DMS153 (cell line): ENCODE data around the gene FOXP1.

ENCODE experiments used
- DNase-seq: peaks from one replicate; lab custom pipeline; 2025; lab: John Stamatoyannopoulos, UW

The FOXP1 gene

GRCh38 chr3:71586810-71587242 is 3.3 kb upstream of the FOXP1 start:
- no peak for DNase-seq

- no peak for DNase-seq
Measured at GRCh38 chr3:71585887-71586809, 2.6 kb upstream of the FOXP1 start.

- no peak for DNase-seq
Measured at GRCh38 chr3:71585131-71585530, 1.6 kb upstream of the FOXP1 start.

GRCh38 chr3:71584394-71585011 is 975 bp upstream of the FOXP1 start:
- no peak for DNase-seq

- no peak for DNase-seq
Measured at GRCh38 chr3:71582612-71583565, 639 bp downstream of the FOXP1 start.

GRCh38 chr3:71582036-71582611 is 1.4 kb downstream of the FOXP1 start:
- no peak for DNase-seq

GRCh38 chr3:71581457-71582035 is 2.0 kb downstream of the FOXP1 start:
- no peak for DNase-seq

GRCh38 chr3:71580636-71581456 is 2.7 kb downstream of the FOXP1 start:
- DNase-seq = no peak

- DNase-seq = no peak
Measured at GRCh38 chr3:71579935-71580406, 3.6 kb downstream of the FOXP1 start.

- DNase-seq = no peak
Measured at GRCh38 chr3:71579326-71579934, 4.1 kb downstream of the FOXP1 start.

GRCh38 chr3:71578054-71578751 is 5.3 kb downstream of the FOXP1 start:
- no peak for DNase-seq

- DNase-seq = no peak
Measured at GRCh38 chr3:71577011-71577410, 6.5 kb downstream of the FOXP1 start.

- no peak for DNase-seq
Measured at GRCh38 chr3:71575433-71575832, 8.1 kb downstream of the FOXP1 start.

GRCh38 chr3:71573181-71573580 is 10.3 kb downstream of the FOXP1 start:
- no peak for DNase-seq

- no peak for DNase-seq
Measured at GRCh38 chr3:71570546-71570945, 13.0 kb downstream of the FOXP1 start.

- no peak for DNase-seq
Measured at GRCh38 chr3:71568207-71568606, 15.3 kb downstream of the FOXP1 start.

GRCh38 chr3:71566776-71567175 is 16.8 kb downstream of the FOXP1 start:
- DNase-seq = no peak

GRCh38 chr3:71565976-71566375 is 17.6 kb downstream of the FOXP1 start:
- no peak for DNase-seq

GRCh38 chr3:71565316-71565715 is 18.2 kb downstream of the FOXP1 start:
- no peak for DNase-seq
